Adrenal gland (tissue), 19 donors: Measurements from ENCODE around the gene RARRES1. TPM values are rescaled to one million over a fixed set of nuclear protein-coding genes. Genes with fewer than 3 reads are reported as not detected.

Experiments used
- DNase-seq, 7 donors: peaks; one replicate each; pipeline ENCODE4 v3.0.0-alpha.2; 2019 to 2020
- H3K27ac ChIP-seq, 5 donors: fragments of 200-600 bp; sonication (generic) in 4 of 5; 1 replicate in 3 of 5; 2 replicates in 2 of 5; pipeline versions ENCODE4 v1.5.1 to v1.8.0; 2016 to 2020; ENCODE audit warnings: mild to moderate bottlenecking in 1 of 5
- H3K27me3 ChIP-seq: fragments of 200-600 bp; 2 replicates; pipeline ENCODE4 v1.8.0; 2021
- H3K36me3 ChIP-seq, 2 donors: fragments of 200-600 bp; replicated peaks in 1 of 2; 1 replicate in 1 of 2; 2 replicates in 1 of 2; pipeline versions ENCODE4 v1.5.1 to v1.8.0; 2018 to 2022
- H3K4me1 ChIP-seq, 2 donors: fragments of 200-600 bp; replicated peaks in 1 of 2; 1 replicate in 1 of 2; 2 replicates in 1 of 2; pipeline versions ENCODE4 v1.5.1 to v1.8.0; 2018 to 2021
- H3K4me3 ChIP-seq, 4 donors: fragments of 200-600 bp; sonication (generic) in 3 of 4; one replicate each; pipeline ENCODE4 v1.5.1; 2016 to 2018
- H3K9me3 ChIP-seq, 3 donors: fragments of 200-600 bp; sonication (generic) in 1 of 3; replicated peaks in 1 of 3; 1 replicate in 2 of 3; 2 replicates in 1 of 3; pipeline versions ENCODE4 v1.5.1 to v1.8.0; 2016 to 2021
- CTCF ChIP-seq, 6 experiments: fragments of 450-650 bp in 4 of 6; fragments of 200-600 bp in 2 of 6; sonication (generic) in 1 of 6; IDR thresholded peaks; 1 replicate in 5 of 6; 2 replicates in 1 of 6; pipeline versions ENCODE4 v1.5.1 to v1.8.0; 2016 to 2021; ENCODE audit warnings: antibody characterized with exemption in 6 of 6, mild to moderate bottlenecking in 2 of 6, moderate library complexity in 1 of 6
- POLR2A ChIP-seq, 2 donors: fragments of 450-650 bp; IDR thresholded peaks; one replicate each; pipeline ENCODE4 v1.6.1; 2017; ENCODE audit warnings: antibody characterized with exemption in 2 of 2, mild to moderate bottlenecking in 2 of 2, moderate library complexity in 1 of 2
- WGBS, 4 donors: extraction: QIAGEN DNeasy Blood & Tissue Kit in 2 of 4; methylation state at CpG; one replicate each; pipeline versions ENCODE4 v1.1.5 to v1.1.7; 2013 to 2017; 5-methylcytosine and 5-hydroxymethylcytosine counted together
- intact Hi-C, 2 donors: fragments of 100-400 bp; cut with DNase I; formaldehyde crosslinking; loops; one replicate each; pipeline versions ENCODE4 v1.14.1 to v1.15.0; 2022 to 2023
- long read RNA-seq, 10 donors: library from polyadenylated mRNA in 3 of 10; unstranded in 2 of 10; stranded (forward) in 1 of 10; transcript quantifications; one replicate each; pipeline ENCODE4 v2.0.0 and lab custom pipeline, GENCODE V29; 2021 to 2026
- polyA plus RNA-seq, 3 donors: library from polyadenylated mRNA; stranded (reverse); fragments of 200-250 nt in 2 of 3; fragments of 350-450 nt in 1 of 3; fragmentation: Illumina TruSeq in 1 of 3; extraction: RNeasy Lipid Tissue Mini Kit (QIAGEN cat#74804) in 1 of 3; gene quantifications; one replicate each; pipeline ENCODE4 v1.2.3, GENCODE V29; 2013 to 2014
- total RNA-seq, 9 donors: library from RNA; depleted of rRNA in 4 of 9; stranded (reverse); fragments of >200 nt in 4 of 9; fragments of 120-200 nt in 1 of 9; fragmentation: NEBNext Ultra II Directional in 1 of 9; extraction: Animal tissue kit (Norgen Biotek cat#: 25700) in 1 of 9; gene quantifications; one replicate each; pipeline versions ENCODE4 v1.1.0 to v1.2.4, GENCODE V29; 2013 to 2023
- donor health status: healthy with polysubstance abuse.
- donor health status: Bipolar disorder and iron deficiency.
- donor health status: DM: yes; HTN: yes; CAD: no.
- donor health status: DM: no; HTN: no; CAD: no.
- donor health status: DM: no; HTN: no; CAD: no.
- donor health status: DM: yes; HTN: yes; CAD: no.

The RARRES1 gene, protein sequence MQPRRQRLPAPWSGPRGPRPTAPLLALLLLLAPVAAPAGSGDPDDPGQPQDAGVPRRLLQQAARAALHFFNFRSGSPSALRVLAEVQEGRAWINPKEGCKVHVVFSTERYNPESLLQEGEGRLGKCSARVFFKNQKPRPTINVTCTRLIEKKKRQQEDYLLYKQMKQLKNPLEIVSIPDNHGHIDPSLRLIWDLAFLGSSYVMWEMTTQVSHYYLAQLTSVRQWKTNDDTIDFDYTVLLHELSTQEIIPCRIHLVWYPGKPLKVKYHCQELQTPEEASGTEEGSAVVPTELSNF
- total RNA-seq (100 to 1,000 TPM in 2 of 9 donors, 10 to 100 TPM in 5, 1 to 10 TPM in 2; 2.1 to 204 (median 32.1) TPM), polyA plus RNA-seq (10 to 100 TPM in 1 of 3 donors, 1 to 10 TPM in 2; 8.2 to 19.7 (median 9.7) TPM)
- long read RNA-seq, donor 1: 0 reads
- long read RNA-seq, donor 2: 0 reads
- long read RNA-seq, donor 3, partial matches to known transcripts: 0 of 1 reads
- long read RNA-seq, donor 3, other reads (novel, unspliced or antisense): 0 of 1 reads
- long read RNA-seq, donor 4, transcript RARRES1-201 (6 exons, 1,952 nt): major isoform, 5 of 19 reads
- long read RNA-seq, donor 4, partial matches to known transcripts: 11 of 19 reads
- long read RNA-seq, donor 4, other reads (novel, unspliced or antisense): 3 of 19 reads
- long read RNA-seq, donor 5, transcript RARRES1-201 (6 exons, 1,952 nt): major isoform, 51 of 59 reads
- long read RNA-seq, donor 5, partial matches to known transcripts: 2 of 59 reads
- long read RNA-seq, donor 5, other reads (novel, unspliced or antisense): 4 of 59 reads
- long read RNA-seq, donor 6, partial matches to known transcripts: 3 of 3 reads
- long read RNA-seq, donor 6, other reads (novel, unspliced or antisense): 0 of 3 reads
- long read RNA-seq, donor 7, partial matches to known transcripts: 0 of 2 reads
- long read RNA-seq, donor 7, other reads (novel, unspliced or antisense): 0 of 2 reads
- long read RNA-seq, donor 8, partial matches to known transcripts: 0 of 1 reads
- long read RNA-seq, donor 8, other reads (novel, unspliced or antisense): 0 of 1 reads
- long read RNA-seq, donor 9: 0 reads
- long read RNA-seq, donor 10: 0 reads

DNA sequence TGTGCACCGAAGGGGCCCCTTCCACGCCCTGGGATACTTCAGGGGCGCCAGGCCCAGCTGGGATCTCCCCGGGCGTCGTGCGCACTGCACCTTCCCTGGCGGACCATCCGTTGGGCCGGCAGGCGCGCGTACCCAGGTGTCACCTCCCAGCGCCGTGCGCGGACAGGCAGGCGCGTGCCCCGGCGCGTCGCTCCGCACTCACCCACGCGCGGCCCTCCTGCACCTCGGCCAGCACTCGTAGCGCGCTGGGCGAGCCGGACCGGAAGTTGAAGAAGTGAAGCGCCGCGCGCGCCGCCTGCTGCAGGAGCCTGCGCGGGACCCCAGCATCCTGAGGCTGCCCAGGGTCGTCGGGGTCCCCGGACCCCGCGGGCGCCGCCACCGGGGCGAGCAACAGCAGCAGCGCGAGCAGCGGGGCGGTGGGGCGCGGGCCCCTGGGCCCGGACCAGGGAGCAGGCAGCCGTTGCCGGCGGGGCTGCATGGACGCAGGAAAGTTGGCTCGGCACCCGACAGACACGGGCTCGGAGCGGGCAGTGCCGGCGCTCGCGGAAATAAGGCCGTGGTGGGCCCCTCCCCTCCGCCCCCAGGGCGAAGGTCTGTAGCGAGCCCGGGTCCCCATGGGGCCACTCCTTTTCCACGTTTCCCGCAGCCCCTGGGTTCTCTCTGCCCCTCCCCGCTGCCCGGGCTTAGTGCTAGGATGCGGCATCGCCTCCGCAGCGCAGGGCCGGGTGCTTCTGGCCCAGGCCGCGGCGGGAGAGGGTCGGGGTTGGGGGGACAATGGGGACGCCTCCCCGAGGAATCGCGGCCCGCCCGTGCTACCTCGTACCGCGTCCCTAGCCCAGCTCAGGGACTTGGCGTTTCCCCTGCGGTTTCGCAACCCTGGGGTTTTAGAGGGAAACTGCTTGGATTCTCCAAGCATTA lies at the start of gene RARRES1:
RARRES1 (minus strand) TSS at position 520 of the 918 bp plus-strand sequence; CDS start at position 478, 42 bp downstream.
- peak; percentile 59 to 79 (median 69) for DNase-seq
- TF ChIP-seq CTCF (IDR thresholded peaks at IDR 0.05) (no peak), POLR2A (IDR thresholded peaks at IDR 0.05) (peak in 1 of 2 donors; percentile 16)
- intact Hi-C loops: loop anchor here in 1 of 2 donors (5.0 kb wide), 1 partner anchor 55 kb away; no protein-coding TSS in a partner anchor
- H3K36me3 ChIP-seq: no peaks in the 10 kb centered on the region
- H3K4me1 ChIP-seq: peaks cover 5 to 22% of the 10 kb centered on the region in 2 donors
- peak within 1 kb of the TSS; percentile 33 to 93 (median 48) for H3K4me3 ChIP-seq
- H3K27me3 ChIP-seq: no peaks in the 10 kb centered on the region
- WGBS, 4 donors: 0 to 18% (median 2%) methylated on average over 2 to 101 of the region's 101 CpGs
- H3K9me3 ChIP-seq: peaks cover 0 to 9% (median 0%) of the 10 kb centered on the region in 3 donors
- H3K27ac ChIP-seq: peak within 1 kb of the TSS in 4 of 5 donors; percentile 10 to 89 (median 54)

GRCh38 chr3:158781849-158782248 lies 49.6 kb upstream of the RARRES1 start:
- Histone ChIP-seq H3K4me1 (no peaks in the 10 kb centered on the region), H3K27me3 (no peaks in the 10 kb centered on the region), H3K4me3 (no peak overlapping the region), H3K27ac (no peak overlapping the region), H3K36me3 (no peaks in the 10 kb centered on the region), H3K9me3 (no peaks in the 10 kb centered on the region)
- no peak for DNase-seq
- TF ChIP-seq CTCF (IDR thresholded peaks at IDR 0.05) (no peak), POLR2A (IDR thresholded peaks at IDR 0.05) (no peak)
- WGBS, 4 donors: 74 to 92% (median 86%) methylated on average over 1 of the region's 1 CpG
- intact Hi-C loops: no loop called here

DNA sequence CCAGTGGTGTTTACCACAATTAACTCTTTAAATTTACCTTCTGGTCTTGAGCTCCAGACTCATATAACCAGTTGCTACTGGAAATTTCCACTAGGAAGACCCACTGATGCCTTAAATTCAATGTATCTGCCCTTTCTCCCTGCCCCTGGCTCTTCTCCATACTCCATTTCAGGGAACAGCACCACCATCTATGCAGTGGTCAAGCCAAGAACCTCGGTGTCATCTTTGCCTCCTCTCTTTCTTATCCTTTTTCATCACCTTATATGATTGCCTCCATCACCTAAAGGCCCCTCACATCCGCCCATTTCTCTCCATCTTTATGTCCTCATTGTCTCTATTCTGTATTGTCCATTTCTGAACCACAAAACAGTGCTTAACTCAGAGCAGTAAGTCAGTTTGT lies 48.9 kb upstream of the RARRES1 start:
- Histone ChIP-seq H3K9me3 (no peaks in the 10 kb centered on the region), H3K27ac (no peak overlapping the region), H3K27me3 (no peaks in the 10 kb centered on the region), H3K36me3 (no peaks in the 10 kb centered on the region), H3K4me3 (no peak overlapping the region), H3K4me1 (no peaks in the 10 kb centered on the region)
- intact Hi-C loops: no loop called here
- TF ChIP-seq POLR2A (IDR thresholded peaks at IDR 0.05) (no peak), CTCF (IDR thresholded peaks at IDR 0.05) (no peak)
- no peak for DNase-seq
- WGBS, 4 donors: 93 to 98% (median 94%) methylated on average over 2 of the region's 2 CpGs
